ENCODE measurements around the gene SMAD3.

The SMAD3 gene

GRCh38 chr15:67083135-67083762 lies 17.8 kb downstream of the SMAD3 start:
- TF ChIP-seq SPI1 (IDR thresholded peaks at IDR 0.05; ENCODE audit: borderline replicate concordance, low read depth) (peak; percentile 66; the same call in 1 of the 2 replicates), GABPA (IDR thresholded peaks at IDR 0.05; ENCODE audit: low read depth) (no peak), CTCF (IDR thresholded peaks at IDR 0.05; ENCODE audit: insufficient read depth, low read length) (no peak), REST (IDR thresholded peaks at IDR 0.05; ENCODE audit: insufficient replicate concordance, low read depth) (no peak), POLR2AphosphoS5 (IDR thresholded peaks at IDR 0.05; ENCODE audit: low read depth) (no peak)
- peak overlapping the region; percentile 37 for H3K27ac ChIP-seq (replicated peaks)
- peak in 1 of 2 experiments; percentile 60 for DNase-seq (ENCODE audit: low read depth in 1 of 2, low spot score in 1 of 2)
- H3K27me3 ChIP-seq (ENCODE audit: insufficient read depth, poor library complexity, severe bottlenecking): no peaks in the 10 kb centered on the region
- H3K4me3 ChIP-seq (replicated peaks; ENCODE audit: insufficient read depth, low read length): no peak overlapping the region

- no peak overlapping the region for H3K27ac ChIP-seq (replicated peaks)
- TF ChIP-seq SPI1 (IDR thresholded peaks at IDR 0.05; ENCODE audit: borderline replicate concordance, low read depth) (no peak), GABPA (IDR thresholded peaks at IDR 0.05; ENCODE audit: low read depth) (no peak), REST (IDR thresholded peaks at IDR 0.05; ENCODE audit: insufficient replicate concordance, low read depth) (no peak), CTCF (IDR thresholded peaks at IDR 0.05; ENCODE audit: insufficient read depth, low read length) (no peak), POLR2AphosphoS5 (IDR thresholded peaks at IDR 0.05; ENCODE audit: low read depth) (no peak)
- no peaks in the 10 kb centered on the region for H3K27me3 ChIP-seq (ENCODE audit: insufficient read depth, poor library complexity, severe bottlenecking)
- no peak for DNase-seq (ENCODE audit: low read depth in 1 of 2, low spot score in 1 of 2)
- no peak overlapping the region for H3K4me3 ChIP-seq (replicated peaks; ENCODE audit: insufficient read depth, low read length)
Measured at GRCh38 chr15:67084561-67084960, 19.2 kb downstream of the SMAD3 start.

- Histone ChIP-seq H3K27me3 (ENCODE audit: insufficient read depth, poor library complexity, severe bottlenecking) (no peaks in the 10 kb centered on the region), H3K27ac (replicated peaks) (peak overlapping the region; percentile 1; the same call in 1 of the 2 replicates), H3K4me3 (replicated peaks; ENCODE audit: insufficient read depth, low read length) (no peak overlapping the region)
- TF ChIP-seq POLR2AphosphoS5 (IDR thresholded peaks at IDR 0.05; ENCODE audit: low read depth): no peak
- peak; percentile 38; the same call in 1 of the 2 replicates for TF ChIP-seq SPI1 (IDR thresholded peaks at IDR 0.05; ENCODE audit: borderline replicate concordance, low read depth)
- peak in 1 of 2 experiments; percentile 66 for DNase-seq (ENCODE audit: low read depth in 1 of 2, low spot score in 1 of 2)
Measured at GRCh38 chr15:67085237-67085817, 19.9 kb downstream of the SMAD3 start.

- no peak overlapping the region for H3K4me3 ChIP-seq (replicated peaks; ENCODE audit: insufficient read depth, low read length)
- DNase-seq (ENCODE audit: low read depth in 1 of 2, low spot score in 1 of 2): peak; percentile 81 to 89
- TF ChIP-seq SPI1 (IDR thresholded peaks at IDR 0.05; ENCODE audit: borderline replicate concordance, low read depth) (peak; percentile 41; the same call in 1 of the 2 replicates), REST (IDR thresholded peaks at IDR 0.05; ENCODE audit: insufficient replicate concordance, low read depth) (no peak)
- peak overlapping the region; percentile 14 for H3K27ac ChIP-seq (replicated peaks)
- no peaks in the 10 kb centered on the region for H3K27me3 ChIP-seq (ENCODE audit: insufficient read depth, poor library complexity, severe bottlenecking)
Measured at GRCh38 chr15:67085818-67086636, 20.6 kb downstream of the SMAD3 start.
